ENCODE results near the gene RDH5.

RDH5 gene

GRCh38 chr12:55698241-55698955, 21.8 kb upstream of the RDH5 start:
- Mint-ChIP-seq H3K27me3 (ENCODE audit: low read depth) (peaks cover 3% of the 10 kb centered on the region), H3K27ac (no peak overlapping the region), H3K9me3 (no peaks in the 10 kb centered on the region), H3K4me1 (peaks cover 19% of the 10 kb centered on the region), H3K36me3 (ENCODE audit: low read depth) (no peaks in the 10 kb centered on the region), H3K4me3 (no peak overlapping the region)
- no peak for TF ChIP-seq CTCF (IDR thresholded peaks at IDR 0.05; ENCODE audit: unreplicated experiment in 3 of 3)

- H3K27ac Mint-ChIP-seq, result no peak overlapping the region
Measured at GRCh38 chr12:55698965-55699364, 21.2 kb upstream of the RDH5 start.

DNA sequence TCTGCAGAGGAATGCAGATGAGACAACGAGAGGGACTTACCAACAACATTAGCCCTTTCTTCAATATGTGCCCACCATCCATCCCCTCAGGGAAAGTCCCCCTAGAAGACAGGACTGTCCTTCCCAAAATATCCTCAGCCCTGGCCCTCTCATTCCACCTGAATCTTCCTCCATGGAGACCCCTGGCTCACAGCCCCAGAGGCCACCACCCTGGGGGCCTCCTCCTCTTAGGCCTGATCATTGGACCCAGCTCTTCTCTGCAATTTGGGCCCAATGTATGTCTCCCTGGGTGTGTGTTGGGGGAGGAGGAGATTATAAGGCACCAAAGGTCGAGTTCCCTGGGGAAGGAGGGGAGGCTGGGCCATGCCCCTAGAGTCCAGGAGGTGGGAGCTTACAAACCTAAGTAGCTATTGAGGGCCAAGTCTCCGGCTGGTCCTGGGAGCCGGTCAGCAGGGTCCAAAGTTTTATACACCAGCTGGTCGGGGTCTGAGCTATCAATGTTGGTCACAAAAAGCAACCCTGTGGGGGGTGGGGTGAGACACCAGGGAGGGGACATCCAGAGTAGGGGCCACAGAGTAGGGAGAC, 20.6 kb upstream of the RDH5 start:
- peak overlapping the region in 1 of 3 experiments; percentile 3 for H3K27ac Mint-ChIP-seq
- peaks cover 3% of the 10 kb centered on the region for H3K27me3 Mint-ChIP-seq (ENCODE audit: low read depth)
- no peak overlapping the region for H3K4me3 Mint-ChIP-seq
- H3K9me3 Mint-ChIP-seq, result no peaks in the 10 kb centered on the region
- peaks cover 30% of the 10 kb centered on the region for H3K4me1 Mint-ChIP-seq
- no peaks in the 10 kb centered on the region for H3K36me3 Mint-ChIP-seq (ENCODE audit: low read depth)
- TF ChIP-seq CTCF (IDR thresholded peaks at IDR 0.05; ENCODE audit: unreplicated experiment in 3 of 3), result no peak

More at GRCh38 chr12:55698965-55699364, 21.2 kb upstream of the RDH5 start:
- no peak for TF ChIP-seq CTCF (IDR thresholded peaks at IDR 0.05; ENCODE audit: unreplicated experiment in 3 of 3)
- Mint-ChIP-seq H3K4me1 (peaks cover 24% of the 10 kb centered on the region), H3K36me3 (ENCODE audit: low read depth) (no peaks in the 10 kb centered on the region), H3K27me3 (ENCODE audit: low read depth) (peaks cover 3% of the 10 kb centered on the region), H3K9me3 (no peaks in the 10 kb centered on the region), H3K4me3 (no peak overlapping the region)

- peaks cover 3% of the 10 kb centered on the region for H3K27me3 Mint-ChIP-seq (ENCODE audit: low read depth)
- peaks cover 39% of the 10 kb centered on the region for H3K4me1 Mint-ChIP-seq
- no peaks in the 10 kb centered on the region for H3K9me3 Mint-ChIP-seq
- no peak overlapping the region for H3K4me3 Mint-ChIP-seq
- H3K36me3 Mint-ChIP-seq (ENCODE audit: low read depth), result no peaks in the 10 kb centered on the region
- TF ChIP-seq CTCF (IDR thresholded peaks at IDR 0.05; ENCODE audit: unreplicated experiment in 3 of 3), result no peak
- H3K27ac Mint-ChIP-seq, result no peak overlapping the region
Measured at GRCh38 chr12:55700255-55701018, 19.8 kb upstream of the RDH5 start.

GRCh38 chr12:55702861-55703260, 17.3 kb upstream of the RDH5 start:
- peak overlapping the region in 2 of 3 experiments; percentile 86 to 89 for H3K27ac Mint-ChIP-seq
- peaks cover 58% of the 10 kb centered on the region for H3K4me1 Mint-ChIP-seq
- peak overlapping the region in 1 of 3 experiments; percentile 90 for H3K4me3 Mint-ChIP-seq
- peaks cover 12% of the 10 kb centered on the region for H3K27me3 Mint-ChIP-seq (ENCODE audit: low read depth)
- H3K9me3 Mint-ChIP-seq, result no peaks in the 10 kb centered on the region
- no peaks in the 10 kb centered on the region for H3K36me3 Mint-ChIP-seq (ENCODE audit: low read depth)
- TF ChIP-seq CTCF (IDR thresholded peaks at IDR 0.05; ENCODE audit: unreplicated experiment in 3 of 3), result no peak

Measured in nephron (organoid).